ENCODE measurements around the gene PPIL4. TPM values are rescaled to one million over a fixed set of nuclear protein-coding genes. Genes with fewer than 3 reads are reported as not detected.

Gene PPIL4
- total and polyA plus RNA-seq, 2 of the 13 experiments (the other 11 are each of a cell fraction or from before 2014, with no cell fraction given), result 5.5 to 46.0 TPM

DNA sequence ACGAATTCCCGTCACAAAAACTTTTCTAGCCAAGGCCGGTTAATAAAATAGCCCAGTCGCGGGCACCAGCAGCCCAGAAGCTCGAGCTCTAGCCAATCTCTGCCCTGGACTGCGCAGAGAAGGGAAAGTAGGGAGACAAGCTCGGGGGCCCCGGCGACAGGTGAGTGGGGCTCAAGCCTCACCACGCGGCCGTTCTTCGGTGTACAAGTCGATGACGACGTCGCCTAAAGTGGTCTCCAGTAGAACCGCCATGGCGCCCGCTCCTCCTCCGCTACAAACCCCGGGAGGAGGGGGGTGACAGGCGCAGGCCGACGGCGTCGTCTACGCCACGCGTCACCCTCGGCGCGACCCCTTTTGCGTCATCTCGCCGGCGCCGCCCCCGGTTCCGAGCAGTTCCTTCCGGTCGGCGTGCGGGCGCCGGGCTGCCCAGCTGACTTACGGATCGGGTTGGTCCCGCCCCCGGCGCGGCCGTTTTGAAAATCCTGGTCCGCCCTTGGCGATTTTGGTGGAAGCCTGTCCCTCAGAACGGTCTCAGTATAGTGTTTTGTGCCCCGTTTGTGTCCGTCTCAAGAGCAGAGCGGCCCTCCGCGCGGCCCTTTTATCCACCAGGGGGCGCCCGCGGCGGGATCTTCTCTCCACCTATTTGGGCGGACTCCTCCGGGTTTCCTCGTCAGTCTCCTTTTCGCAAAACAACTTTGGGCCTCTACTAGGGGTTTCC, at the start of gene PPIL4 (continued):
- peak; percentile 53 for TF ChIP-seq ZNF781 (CRISPR knock-in tag; IDR thresholded peaks at IDR 0.05; ENCODE audit: borderline replicate concordance, not compliant biosample characterization)
- TF ChIP-seq SOX6 (IDR thresholded peaks at IDR 0.05), result no peak
- TF ChIP-seq SOX6 (CRISPR knock-in tag; IDR thresholded peaks at IDR 0.05), result peak; percentile 76
- no peak for TF ChIP-seq TCF7L2 (IDR thresholded peaks at IDR 0.05; ENCODE audit: low read depth, low read length)
- peak; percentile 34; the same call in 1 of the 2 replicates for TF ChIP-seq HMG20A (CRISPR knock-in tag; IDR thresholded peaks at IDR 0.05; ENCODE audit: borderline replicate concordance)
- TF ChIP-seq, protein P1, sequence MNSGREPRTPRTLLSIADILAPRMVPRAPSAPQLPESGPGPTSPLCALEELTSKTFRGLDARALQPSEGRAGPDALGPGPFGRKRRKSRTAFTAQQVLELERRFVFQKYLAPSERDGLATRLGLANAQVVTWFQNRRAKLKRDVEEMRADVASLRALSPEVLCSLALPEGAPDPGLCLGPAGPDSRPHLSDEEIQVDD (CRISPR knock-in tag; IDR thresholded peaks at IDR 0.05; ENCODE audit: borderline replicate concordance), result peak; percentile 70; the same call in 1 of the 2 replicates
- no peak for TF ChIP-seq ATAD3A (CRISPR knock-in tag; IDR thresholded peaks at IDR 0.05)
- peak; percentile 70 for TF ChIP-seq RAD21 (CRISPR knock-in tag; IDR thresholded peaks at IDR 0.05)
- TF ChIP-seq ZNF75D (CRISPR knock-in tag; IDR thresholded peaks at IDR 0.05; ENCODE audit: borderline replicate concordance), result no peak
- TF ChIP-seq, protein P2, sequence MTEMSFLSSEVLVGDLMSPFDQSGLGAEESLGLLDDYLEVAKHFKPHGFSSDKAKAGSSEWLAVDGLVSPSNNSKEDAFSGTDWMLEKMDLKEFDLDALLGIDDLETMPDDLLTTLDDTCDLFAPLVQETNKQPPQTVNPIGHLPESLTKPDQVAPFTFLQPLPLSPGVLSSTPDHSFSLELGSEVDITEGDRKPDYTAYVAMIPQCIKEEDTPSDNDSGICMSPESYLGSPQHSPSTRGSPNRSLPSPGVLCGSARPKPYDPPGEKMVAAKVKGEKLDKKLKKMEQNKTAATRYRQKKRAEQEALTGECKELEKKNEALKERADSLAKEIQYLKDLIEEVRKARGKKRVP (CRISPR knock-in tag; IDR thresholded peaks at IDR 0.05), result peak in 1 of 2 experiments; percentile 77; a peak in 2 of 4 replicates
- TF ChIP-seq MED13 (CRISPR knock-in tag; IDR thresholded peaks at IDR 0.05), result peak; percentile 49
- TF ChIP-seq RFX5 (IDR thresholded peaks at IDR 0.05; ENCODE audit: low read depth, low read length), result no peak; the same call in 1 of the 2 replicates
- TF ChIP-seq, protein P3, sequence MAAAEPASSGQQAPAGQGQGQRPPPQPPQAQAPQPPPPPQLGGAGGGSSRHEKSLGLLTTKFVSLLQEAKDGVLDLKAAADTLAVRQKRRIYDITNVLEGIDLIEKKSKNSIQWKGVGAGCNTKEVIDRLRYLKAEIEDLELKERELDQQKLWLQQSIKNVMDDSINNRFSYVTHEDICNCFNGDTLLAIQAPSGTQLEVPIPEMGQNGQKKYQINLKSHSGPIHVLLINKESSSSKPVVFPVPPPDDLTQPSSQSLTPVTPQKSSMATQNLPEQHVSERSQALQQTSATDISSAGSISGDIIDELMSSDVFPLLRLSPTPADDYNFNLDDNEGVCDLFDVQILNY (CRISPR knock-in tag; conservative IDR thresholded peaks at IDR 0.05), result peak; percentile 95
- no peak for TF ChIP-seq SRSF4 (IDR thresholded peaks at IDR 0.05; ENCODE audit: low read depth, low read length, poor library complexity, severe bottlenecking)
- no peak; the same call in 1 of the 2 replicates for TF ChIP-seq SSRP1 (CRISPR knock-in tag; IDR thresholded peaks at IDR 0.05)
- peak; percentile 68 for TF ChIP-seq TEAD3 (CRISPR knock-in tag; optimal IDR thresholded peaks at IDR 0.05; ENCODE audit: borderline replicate concordance)
- TF ChIP-seq ZNF138 (CRISPR knock-in tag; IDR thresholded peaks at IDR 0.05; ENCODE audit: low read depth), result peak; percentile 90; the same call in 1 of the 2 replicates
- no peak for TF ChIP-seq HMG20B (CRISPR knock-in tag; conservative IDR thresholded peaks at IDR 0.05)
- TF ChIP-seq ZNF496 (CRISPR knock-in tag; IDR thresholded peaks at IDR 0.05; ENCODE audit: insufficient replicate concordance), result no peak
- peak; percentile 12; the same call in 1 of the 2 replicates for TF ChIP-seq ZNF292 (CRISPR knock-in tag; IDR thresholded peaks at IDR 0.05; ENCODE audit: borderline replicate concordance, low read depth)
- TF ChIP-seq, protein P4, sequence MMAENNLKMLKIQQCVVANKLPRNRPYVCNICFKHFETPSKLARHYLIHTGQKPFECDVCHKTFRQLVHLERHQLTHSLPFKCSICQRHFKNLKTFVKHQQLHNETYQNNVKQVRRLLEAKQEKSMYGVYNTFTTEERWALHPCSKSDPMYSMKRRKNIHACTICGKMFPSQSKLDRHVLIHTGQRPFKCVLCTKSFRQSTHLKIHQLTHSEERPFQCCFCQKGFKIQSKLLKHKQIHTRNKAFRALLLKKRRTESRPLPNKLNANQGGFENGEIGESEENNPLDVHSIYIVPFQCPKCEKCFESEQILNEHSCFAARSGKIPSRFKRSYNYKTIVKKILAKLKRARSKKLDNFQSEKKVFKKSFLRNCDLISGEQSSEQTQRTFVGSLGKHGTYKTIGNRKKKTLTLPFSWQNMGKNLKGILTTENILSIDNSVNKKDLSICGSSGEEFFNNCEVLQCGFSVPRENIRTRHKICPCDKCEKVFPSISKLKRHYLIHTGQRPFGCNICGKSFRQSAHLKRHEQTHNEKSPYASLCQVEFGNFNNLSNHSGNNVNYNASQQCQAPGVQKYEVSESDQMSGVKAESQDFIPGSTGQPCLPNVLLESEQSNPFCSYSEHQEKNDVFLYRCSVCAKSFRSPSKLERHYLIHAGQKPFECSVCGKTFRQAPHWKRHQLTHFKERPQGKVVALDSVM (CRISPR knock-in tag; IDR thresholded peaks at IDR 0.05), result no peak; the same call in 1 of the 2 replicates
- TF ChIP-seq, protein P5, sequence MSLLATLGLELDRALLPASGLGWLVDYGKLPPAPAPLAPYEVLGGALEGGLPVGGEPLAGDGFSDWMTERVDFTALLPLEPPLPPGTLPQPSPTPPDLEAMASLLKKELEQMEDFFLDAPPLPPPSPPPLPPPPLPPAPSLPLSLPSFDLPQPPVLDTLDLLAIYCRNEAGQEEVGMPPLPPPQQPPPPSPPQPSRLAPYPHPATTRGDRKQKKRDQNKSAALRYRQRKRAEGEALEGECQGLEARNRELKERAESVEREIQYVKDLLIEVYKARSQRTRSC (CRISPR knock-in tag; IDR thresholded peaks at IDR 0.05; ENCODE audit: low read depth), result no peak
- peak; percentile 97 for TF ChIP-seq NR2C2 (CRISPR knock-in tag; IDR thresholded peaks at IDR 0.05; ENCODE audit: borderline replicate concordance)
- 0 out of 2 replicates have a peak, but pooled peaks have one; percentile 5 for TF ChIP-seq MZF1 (CRISPR knock-in tag; IDR thresholded peaks at IDR 0.05; ENCODE audit: borderline replicate concordance)
- TF ChIP-seq JDP2 (CRISPR knock-in tag; IDR thresholded peaks at IDR 0.05; ENCODE audit: borderline replicate concordance), result no peak; the same call in 1 of the 2 replicates
